Fibroblast of mammary gland (primary cell): ENCODE results near the gene COX5A.
"Not testable (repeated sequence)": the region's sequence is repeated elsewhere in the genome, so short reads cannot be mapped to it uniquely, and the experiment has no call there.

Experiments used
- DNase-seq: peaks from one replicate; pipeline ENCODE4 v3.0.0-alpha.2; 2010; ENCODE audit warnings: low read depth
- H3K4me3 ChIP-seq: 2 replicates; pipeline ENCODE4 v1.5.1; 2011; ENCODE audit warnings: low read depth, mild to moderate bottlenecking, low read length, moderate library complexity; ENCODE audit not compliant: control insufficient read depth
- TF ChIP-seq, protein P1 (sequence below): conservative IDR thresholded peaks from 2 replicates; pipeline ENCODE4 v1.5.1; 2011; ENCODE audit warnings: low read depth, low read length, inconsistent platforms; ENCODE audit not compliant: control insufficient read depth, insufficient read depth

COX5A gene

DNA sequence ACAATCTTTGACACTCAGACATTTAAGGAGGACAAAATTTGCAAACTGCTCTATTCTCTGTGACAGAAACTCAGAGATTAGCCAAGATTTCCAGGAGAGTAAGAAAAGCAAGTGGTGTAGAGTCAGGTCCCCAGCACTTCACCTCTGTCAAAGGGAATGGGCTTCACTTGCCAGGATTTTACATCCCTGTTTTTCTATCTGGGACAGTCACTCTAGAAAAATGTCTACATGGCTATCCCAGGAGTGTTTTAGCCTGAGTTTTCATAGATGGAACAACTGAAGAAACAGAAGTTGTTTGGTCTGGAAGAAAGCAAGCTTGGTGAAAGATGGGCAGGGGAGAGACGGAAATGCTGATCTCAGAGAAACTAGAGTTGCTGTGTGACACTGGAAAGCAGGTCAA is 34.2 kb downstream of the COX5A start:
- no peak for DNase-seq
- no peak overlapping the region for H3K4me3 ChIP-seq
- TF ChIP-seq, protein P1, sequence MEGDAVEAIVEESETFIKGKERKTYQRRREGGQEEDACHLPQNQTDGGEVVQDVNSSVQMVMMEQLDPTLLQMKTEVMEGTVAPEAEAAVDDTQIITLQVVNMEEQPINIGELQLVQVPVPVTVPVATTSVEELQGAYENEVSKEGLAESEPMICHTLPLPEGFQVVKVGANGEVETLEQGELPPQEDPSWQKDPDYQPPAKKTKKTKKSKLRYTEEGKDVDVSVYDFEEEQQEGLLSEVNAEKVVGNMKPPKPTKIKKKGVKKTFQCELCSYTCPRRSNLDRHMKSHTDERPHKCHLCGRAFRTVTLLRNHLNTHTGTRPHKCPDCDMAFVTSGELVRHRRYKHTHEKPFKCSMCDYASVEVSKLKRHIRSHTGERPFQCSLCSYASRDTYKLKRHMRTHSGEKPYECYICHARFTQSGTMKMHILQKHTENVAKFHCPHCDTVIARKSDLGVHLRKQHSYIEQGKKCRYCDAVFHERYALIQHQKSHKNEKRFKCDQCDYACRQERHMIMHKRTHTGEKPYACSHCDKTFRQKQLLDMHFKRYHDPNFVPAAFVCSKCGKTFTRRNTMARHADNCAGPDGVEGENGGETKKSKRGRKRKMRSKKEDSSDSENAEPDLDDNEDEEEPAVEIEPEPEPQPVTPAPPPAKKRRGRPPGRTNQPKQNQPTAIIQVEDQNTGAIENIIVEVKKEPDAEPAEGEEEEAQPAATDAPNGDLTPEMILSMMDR, result no peak

DNA sequence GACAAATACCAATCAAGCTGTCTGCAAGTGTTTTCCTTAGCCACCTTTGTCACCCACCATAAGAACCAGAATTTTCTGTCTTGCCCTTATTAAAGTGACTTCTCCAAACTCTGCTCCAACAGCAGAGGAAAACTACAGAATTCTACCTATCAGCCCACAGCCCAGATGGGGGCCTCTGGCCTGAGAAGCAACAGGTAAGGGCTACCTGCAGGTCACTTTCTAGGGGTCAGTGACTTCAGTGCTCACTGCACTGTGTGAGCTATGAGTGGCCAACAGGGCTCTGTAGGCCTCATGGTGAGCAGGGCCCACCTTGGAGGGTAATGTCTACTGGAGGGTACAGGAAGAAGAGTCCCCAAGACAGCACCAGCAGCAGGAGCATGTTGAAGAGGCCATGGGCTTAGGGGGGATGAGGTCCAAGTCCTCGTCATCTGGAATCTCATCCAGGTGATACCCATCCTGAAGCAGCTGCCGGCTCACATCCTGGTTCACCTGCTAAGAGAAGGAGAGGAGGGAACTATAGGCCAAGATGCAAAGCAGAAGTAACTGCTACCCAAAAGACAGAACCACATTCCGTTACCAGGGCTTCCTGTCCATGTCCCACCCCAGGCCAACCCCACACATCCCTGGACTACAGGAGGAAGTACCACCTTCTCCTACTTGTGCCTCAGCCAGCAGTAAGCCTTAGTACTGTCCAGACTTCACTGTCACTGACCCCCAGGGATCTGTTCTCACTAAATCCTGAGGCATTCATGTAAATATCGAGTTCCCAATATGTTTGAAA is 35.4 kb downstream of the COX5A start:
- DNase-seq, result no peak
- TF ChIP-seq, protein P1, result no peak
- no peak overlapping the region for H3K4me3 ChIP-seq

GRCh38 chr15:74901612-74902063 is 36.2 kb downstream of the COX5A start:
- peak; percentile 55 for DNase-seq
- TF ChIP-seq, protein P1, result peak; percentile 86
- no peak overlapping the region for H3K4me3 ChIP-seq

DNA sequence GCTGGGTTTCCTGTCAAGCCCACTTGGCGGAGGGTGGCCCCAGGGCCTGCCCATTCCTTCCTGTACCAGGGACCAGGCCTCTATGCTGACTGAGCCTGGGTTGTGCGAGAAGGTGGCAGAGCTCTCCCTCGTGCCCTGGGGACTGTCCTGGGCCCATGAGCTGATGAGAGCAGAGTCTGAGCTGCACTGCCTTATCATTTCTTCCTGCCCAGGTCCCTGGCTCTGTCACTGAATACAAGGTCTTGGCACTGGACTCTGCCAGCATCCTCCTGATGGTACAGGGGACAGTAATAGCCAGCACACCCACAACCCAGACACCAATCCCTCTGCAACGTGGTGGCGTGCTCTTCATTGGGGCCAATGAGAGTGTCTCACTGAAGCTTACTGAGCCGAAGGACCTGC is 40.6 kb downstream of the COX5A start:
- TF ChIP-seq, protein P1, result no peak
- no peak for DNase-seq
- no peak overlapping the region for H3K4me3 ChIP-seq

DNA sequence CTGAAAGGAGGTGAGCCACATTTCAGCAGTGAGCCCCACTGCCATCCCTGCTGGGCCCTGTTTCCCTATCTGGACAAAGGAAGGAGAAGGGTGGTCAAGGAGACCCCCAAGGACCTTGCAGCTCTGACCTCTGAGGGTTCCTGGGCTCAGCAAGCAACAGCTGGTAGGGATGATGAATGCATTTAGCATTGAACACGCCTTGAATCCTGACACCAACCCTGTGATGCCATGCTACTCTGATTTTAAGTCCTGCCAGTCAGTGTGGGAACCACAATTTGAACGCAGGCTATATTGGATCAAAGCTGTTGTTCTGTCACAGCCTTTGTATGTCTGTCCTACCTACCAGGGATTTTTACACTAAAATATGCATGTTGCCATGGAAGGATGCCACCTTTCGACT is 41.6 kb downstream of the COX5A start:
- DNase-seq, result no peak
- TF ChIP-seq, protein P1, result no peak
- H3K4me3 ChIP-seq, result no peak overlapping the region

- no peak for DNase-seq
- H3K4me3 ChIP-seq, result no peak overlapping the region
- TF ChIP-seq, protein P1, result no peak
Observed at GRCh38 chr15:74895830-74896229, 42.0 kb downstream of the COX5A start.

GRCh38 chr15:74894383-74894782 is 43.5 kb downstream of the COX5A start:
- DNase-seq, result not testable (repeated sequence)

More at GRCh38 chr15:74894383-74894782, 43.5 kb downstream of the COX5A start:
- not testable (repeated sequence) for H3K4me3 ChIP-seq
